ENCODE data around the gene TMEM132D. TPM values are rescaled to one million over a fixed set of nuclear protein-coding genes. Genes with fewer than 3 reads are reported as not detected.

The TMEM132D gene
- total RNA-seq, 4 donors from 2014 or later, result not detected

DNA sequence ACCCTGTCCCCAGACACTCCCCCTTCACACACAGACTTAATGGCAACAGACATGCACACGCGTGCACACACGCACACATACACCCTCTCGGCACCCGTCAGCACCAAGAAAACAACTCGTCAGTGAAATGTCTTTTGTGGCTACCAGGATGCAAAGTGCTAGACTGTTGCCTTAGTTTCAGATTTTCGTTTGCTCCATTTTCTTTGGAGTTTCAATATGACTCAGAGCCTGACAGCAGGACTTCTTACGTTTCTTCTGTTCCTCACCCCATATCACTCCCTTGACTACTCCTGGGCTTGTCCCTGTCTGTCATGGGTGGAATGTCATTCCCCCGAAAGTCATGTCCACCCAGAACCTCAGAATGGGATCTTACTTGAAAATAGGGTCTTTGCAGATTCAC is 867.7 kb downstream of the TMEM132D start:
- DNase-seq (ENCODE audit: low spot score), result no peak
- no peak for ATAC-seq (ENCODE audit: low FRiP score)

DNA sequence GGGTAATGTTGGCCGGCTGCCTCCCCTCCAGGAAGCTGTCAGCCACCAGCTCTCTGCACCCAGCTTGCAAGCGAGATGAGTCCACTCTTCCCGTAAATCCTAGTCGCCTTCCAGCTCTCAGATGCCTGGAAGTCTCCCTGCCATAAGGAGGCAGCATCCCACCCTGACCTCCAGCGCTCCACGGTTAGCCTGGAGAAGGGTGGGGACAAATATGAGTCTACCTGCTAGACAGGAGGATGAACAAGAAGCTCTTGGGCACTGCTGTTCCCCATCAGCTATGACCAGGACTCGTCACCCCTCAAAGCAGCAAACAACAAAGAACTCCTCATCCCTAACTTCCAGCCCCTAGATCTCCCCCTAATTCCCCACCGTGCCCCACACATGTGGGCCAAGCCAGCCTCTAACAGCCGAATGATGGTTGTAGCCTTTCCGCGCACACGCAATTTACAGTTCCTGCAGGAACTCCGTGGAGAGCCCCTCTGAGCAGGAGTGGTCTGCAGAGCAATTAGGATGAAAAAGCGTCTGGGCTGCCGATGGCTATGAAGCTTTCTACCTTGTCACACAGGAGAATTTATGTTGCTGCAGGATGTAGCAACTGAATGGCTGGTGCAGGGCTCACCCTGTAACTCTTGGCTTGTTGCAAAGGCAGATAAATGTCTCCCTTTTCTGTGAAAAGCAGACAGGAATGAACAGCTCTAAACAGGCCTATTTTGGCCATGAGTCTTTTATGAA is 869.1 kb downstream of the TMEM132D start:
- TF ChIP-seq, protein P1, sequence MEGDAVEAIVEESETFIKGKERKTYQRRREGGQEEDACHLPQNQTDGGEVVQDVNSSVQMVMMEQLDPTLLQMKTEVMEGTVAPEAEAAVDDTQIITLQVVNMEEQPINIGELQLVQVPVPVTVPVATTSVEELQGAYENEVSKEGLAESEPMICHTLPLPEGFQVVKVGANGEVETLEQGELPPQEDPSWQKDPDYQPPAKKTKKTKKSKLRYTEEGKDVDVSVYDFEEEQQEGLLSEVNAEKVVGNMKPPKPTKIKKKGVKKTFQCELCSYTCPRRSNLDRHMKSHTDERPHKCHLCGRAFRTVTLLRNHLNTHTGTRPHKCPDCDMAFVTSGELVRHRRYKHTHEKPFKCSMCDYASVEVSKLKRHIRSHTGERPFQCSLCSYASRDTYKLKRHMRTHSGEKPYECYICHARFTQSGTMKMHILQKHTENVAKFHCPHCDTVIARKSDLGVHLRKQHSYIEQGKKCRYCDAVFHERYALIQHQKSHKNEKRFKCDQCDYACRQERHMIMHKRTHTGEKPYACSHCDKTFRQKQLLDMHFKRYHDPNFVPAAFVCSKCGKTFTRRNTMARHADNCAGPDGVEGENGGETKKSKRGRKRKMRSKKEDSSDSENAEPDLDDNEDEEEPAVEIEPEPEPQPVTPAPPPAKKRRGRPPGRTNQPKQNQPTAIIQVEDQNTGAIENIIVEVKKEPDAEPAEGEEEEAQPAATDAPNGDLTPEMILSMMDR (IDR thresholded peaks at IDR 0.05), result no peak
- DNase-seq (ENCODE audit: low spot score), result no peak
- no peak for ATAC-seq (ENCODE audit: low FRiP score)

More for the DNA sequence above, 867.7 kb downstream of the TMEM132D start:
- TF ChIP-seq, protein P1 (IDR thresholded peaks at IDR 0.05), result no peak

DNA sequence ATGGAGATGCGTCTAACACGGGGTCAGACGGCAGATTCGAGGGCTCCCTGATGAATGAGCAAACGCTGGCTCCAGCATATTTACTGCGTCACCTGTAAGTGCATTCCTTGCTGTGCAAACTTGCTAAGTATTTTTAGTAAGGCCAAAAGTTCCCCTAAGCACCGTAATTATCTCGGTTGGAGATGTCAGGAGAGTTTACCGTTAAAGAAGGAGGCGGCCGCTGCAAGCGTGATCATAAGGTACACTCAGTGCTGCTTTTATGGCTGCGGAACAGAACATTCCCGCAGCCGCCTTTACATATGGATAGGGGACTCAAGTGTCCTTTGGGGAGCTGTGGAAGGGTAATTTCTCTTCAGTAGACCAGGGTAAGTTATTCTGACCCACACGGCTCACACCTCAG is 875.0 kb downstream of the TMEM132D start:
- TF ChIP-seq, protein P1 (IDR thresholded peaks at IDR 0.05), result no peak
- ATAC-seq (ENCODE audit: low FRiP score), result no peak
- DNase-seq (ENCODE audit: low spot score), result no peak

DNA sequence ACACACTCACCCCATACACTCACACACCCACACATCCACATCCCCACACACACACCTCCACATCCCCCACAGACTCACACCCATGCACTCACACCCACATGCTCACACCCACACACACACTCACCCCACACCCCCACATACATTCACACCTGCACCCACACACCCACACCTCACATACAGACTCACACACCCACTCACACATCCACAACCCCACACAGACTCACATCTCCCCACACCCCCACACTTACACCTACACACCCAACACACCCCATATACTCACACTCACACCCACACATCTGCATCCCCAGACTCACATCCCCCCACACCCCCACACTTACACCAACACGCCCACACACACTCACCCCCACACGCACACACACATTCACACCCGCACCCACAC is 878.8 kb downstream of the TMEM132D start:
- TF ChIP-seq, protein P1 (IDR thresholded peaks at IDR 0.05), result no peak
- no peak for DNase-seq (ENCODE audit: low spot score)
- ATAC-seq (ENCODE audit: low FRiP score), result no peak

Small RNA genes lying within 50 kb of the gene (small RNA-seq; reads per million reads assigned to genes)
- gene RF02271, result not detected

Data from omental fat pad (tissue), 4 donors.